Measurements from ENCODE around the gene KCNJ14.

- TF ChIP-seq POLR2AphosphoS5 (IDR thresholded peaks at IDR 0.05; ENCODE audit: low read depth) = no peak
- TF ChIP-seq CTCF (conservative IDR thresholded peaks at IDR 0.05; ENCODE audit: low read depth in 2 of 2) = no peak
- no peak for TF ChIP-seq EZH2 (IDR thresholded peaks at IDR 0.05; ENCODE audit: low read depth, unreplicated experiment)
- TF ChIP-seq CREB1 (CRISPR knock-in tag; IDR thresholded peaks at IDR 0.05; ENCODE audit: low read depth) = no peak
- no peak for TF ChIP-seq REST (IDR thresholded peaks at IDR 0.05; ENCODE audit: unreplicated experiment)
- TF ChIP-seq ETS1 (IDR thresholded peaks at IDR 0.05) = no peak
- no peak for TF ChIP-seq JUNB (IDR thresholded peaks at IDR 0.05; ENCODE audit: unreplicated experiment)
- no peak for TF ChIP-seq NANOG (IDR thresholded peaks at IDR 0.05; ENCODE audit: borderline replicate concordance)
- TF ChIP-seq EZH2phosphoT487 (IDR thresholded peaks at IDR 0.05; ENCODE audit: unreplicated experiment) = no peak
- no peak for TF ChIP-seq STAT1 (IDR thresholded peaks at IDR 0.05; ENCODE audit: unreplicated experiment)
These were observed 57.3 kb downstream of the KCNJ14 start for GRCh38 chr19:48512504-48513288.

All from GM23338 (cell line).